Loucy (cell line): ENCODE data around the gene GNPTG.

ENCODE experiments used
- CTCF ChIP-seq: fragments of 200-600 bp; sonication (generic); conservative IDR thresholded peaks from 2 replicates; pipeline ENCODE4 v1.5.1; 2014; ENCODE audit warnings: mild to moderate bottlenecking, antibody characterized with exemption, low read length
- EZH2phosphoT487 ChIP-seq: fragments of 200-600 bp; IDR thresholded peaks from 2 replicates; pipeline ENCODE4 v1.6.1; 2018; ENCODE audit warnings: antibody characterized with exemption, mild to moderate bottlenecking, moderate library complexity, borderline replicate concordance

- TF ChIP-seq EZH2phosphoT487 (no peak), CTCF (no peak)
Observed at GRCh38 chr16:1331712-1332617, 19.8 kb upstream of the GNPTG start.
